H9 (cell line): ENCODE data around the gene TTC23L. TPM values are rescaled to one million over a fixed set of nuclear protein-coding genes. Genes with fewer than 3 reads are reported as not detected.
A peak's percentile ranks its signal among the peaks of the same experiment; 100 is the strongest.

Experiments used
- DNase-seq: peaks from one replicate; pipeline ENCODE4 v3.0.0-alpha.2; 2017
- H2AFZ ChIP-seq: one replicate; pipeline ENCODE4 v1.6.1; 2013; ENCODE audit warnings: mild to moderate bottlenecking, low read length, control low read depth, moderate library complexity
- H2AK5ac ChIP-seq: 2 replicates; pipeline ENCODE4 v1.6.1; 2013; ENCODE audit warnings: low read length, control low read depth, mixed read lengths; ENCODE audit not compliant: insufficient read length
- H2BK120ac ChIP-seq: one replicate; pipeline ENCODE4 v1.6.1; 2013; ENCODE audit warnings: low read depth, mild to moderate bottlenecking, low read length, control low read depth, inconsistent platforms; ENCODE audit not compliant: poor library complexity, severe bottlenecking
- H2BK12ac ChIP-seq: 2 replicates; pipeline ENCODE4 v1.6.1; 2013; ENCODE audit warnings: low read length, control low read depth, mixed read lengths, low read depth; ENCODE audit not compliant: insufficient read length
- H2BK15ac ChIP-seq: 2 replicates; pipeline ENCODE4 v1.6.1; 2013; ENCODE audit warnings: low read depth, low read length, control low read depth
- H2BK20ac ChIP-seq: one replicate; pipeline ENCODE4 v1.6.1; 2013; ENCODE audit warnings: low read depth, mild to moderate bottlenecking, low read length, control low read depth, inconsistent platforms; ENCODE audit not compliant: poor library complexity, severe bottlenecking
- H2BK5ac ChIP-seq: 2 replicates; pipeline ENCODE4 v1.6.1; 2013; ENCODE audit warnings: low read length, control low read depth, mixed read lengths; ENCODE audit not compliant: insufficient read length
- H3K14ac ChIP-seq: 2 replicates; pipeline ENCODE4 v1.6.1; 2013; ENCODE audit warnings: low read length, control low read depth; ENCODE audit not compliant: insufficient read depth
- H3K18ac ChIP-seq: 2 replicates; pipeline ENCODE4 v1.6.1; 2013; ENCODE audit warnings: low read depth, mild to moderate bottlenecking, mixed read lengths, low read length, control low read depth; ENCODE audit not compliant: insufficient read length
- H3K23ac ChIP-seq: 2 replicates; pipeline ENCODE4 v1.6.1; 2013; ENCODE audit warnings: low read length, control low read depth, mixed read lengths, low read depth; ENCODE audit not compliant: insufficient read length
- H3K23me2 ChIP-seq: 2 replicates; pipeline ENCODE4 v1.6.1; 2013; ENCODE audit warnings: low read depth, mild to moderate bottlenecking, mixed read lengths, low read length, control low read depth; ENCODE audit not compliant: insufficient read length, poor library complexity, severe bottlenecking
- H3K27ac ChIP-seq: 2 replicates; pipeline ENCODE4 v1.5.1; 2013; ENCODE audit warnings: low read length, control low read depth, mixed read lengths, low read depth; ENCODE audit not compliant: insufficient read length
- H3K27me3 ChIP-seq: 2 replicates; pipeline ENCODE4 v1.6.1; 2013; ENCODE audit warnings: low read length, control low read depth, inconsistent platforms; ENCODE audit not compliant: insufficient read depth
- H3K4ac ChIP-seq: 2 replicates; pipeline ENCODE4 v1.6.1; 2013; ENCODE audit warnings: low read depth, mild to moderate bottlenecking, control low read depth, inconsistent platforms, low read length, moderate library complexity
- H3K4me1 ChIP-seq: 2 replicates; pipeline ENCODE4 v1.6.1; 2013; ENCODE audit warnings: low read length, control low read depth, inconsistent platforms; ENCODE audit not compliant: insufficient read depth
- H3K4me2 ChIP-seq: 2 replicates; pipeline ENCODE4 v1.6.1; 2013; ENCODE audit warnings: low read length, control low read depth, mixed read lengths; ENCODE audit not compliant: insufficient read length, insufficient read depth
- H3K56ac ChIP-seq: 2 replicates; pipeline ENCODE4 v1.6.1; 2013; ENCODE audit warnings: low read depth, mild to moderate bottlenecking, mixed read lengths, low read length, control low read depth; ENCODE audit not compliant: insufficient read length
- H3K79me1 ChIP-seq: 2 replicates; pipeline ENCODE4 v1.6.1; 2013; ENCODE audit warnings: low read depth, mild to moderate bottlenecking, moderate library complexity, low read length, control low read depth, inconsistent platforms; ENCODE audit not compliant: insufficient read depth, poor library complexity, severe bottlenecking
- H3K79me2 ChIP-seq: 2 replicates; pipeline ENCODE4 v1.6.1; 2013; ENCODE audit warnings: low read length, control low read depth, inconsistent platforms; ENCODE audit not compliant: insufficient read depth
- H3K9ac ChIP-seq: 2 replicates; pipeline ENCODE4 v1.6.1; 2013; ENCODE audit warnings: low read length, control low read depth, mixed read lengths; ENCODE audit not compliant: insufficient read length; ENCODE audit errors: extremely low read depth
- H3K9me3 ChIP-seq: one replicate; pipeline ENCODE4 v1.6.1; 2013; ENCODE audit warnings: low read depth, low read length, inconsistent platforms; ENCODE audit not compliant: control insufficient read depth
- H3T11ph ChIP-seq: one replicate; pipeline ENCODE4 v1.6.1; 2013; ENCODE audit warnings: mild to moderate bottlenecking, low read length, control low read depth, inconsistent platforms
- H4K20me1 ChIP-seq: one replicate; pipeline ENCODE4 v1.6.1; 2013; ENCODE audit not compliant: control insufficient read depth, insufficient read length, insufficient read depth
- H4K5ac ChIP-seq: 2 replicates; pipeline ENCODE4 v1.6.1; 2013; ENCODE audit warnings: low read depth, mild to moderate bottlenecking, mixed read lengths, low read length, control low read depth; ENCODE audit not compliant: insufficient read length
- H4K8ac ChIP-seq: replicated peaks from 2 replicates; pipeline ENCODE4 v1.6.1; 2013; ENCODE audit warnings: low read length, control low read depth, mixed read lengths, low read depth; ENCODE audit not compliant: insufficient read length
- H4K91ac ChIP-seq: 2 replicates; pipeline ENCODE4 v1.6.1; 2013; ENCODE audit warnings: low read depth, mild to moderate bottlenecking, moderate library complexity, mixed read lengths, low read length, control low read depth; ENCODE audit not compliant: insufficient read length
- H3K27ac Mint-ChIP-seq, 3 experiments: 2 replicates in 2 of 3; 3 replicates in 1 of 3; pipeline ENCODE4 v1.8.0; 2020 to 2021; ENCODE audit warnings: mixed read lengths in 3 of 3, mild to moderate bottlenecking in 1 of 3, moderate library complexity in 1 of 3
- H3K27me3 Mint-ChIP-seq: 2 replicates; pipeline ENCODE4 v1.8.0; 2021; ENCODE audit warnings: low read depth, mild to moderate bottlenecking, moderate library complexity, mixed read lengths
- H3K36me3 Mint-ChIP-seq, 3 experiments: 2 replicates in 2 of 3; 3 replicates in 1 of 3; pipeline ENCODE4 v1.8.0; 2020 to 2021; ENCODE audit warnings: low read depth in 3 of 3, mixed read lengths in 3 of 3; ENCODE audit not compliant: insufficient read depth in 1 of 3
- H3K4me1 Mint-ChIP-seq, 2 experiments: 2 replicates each; pipeline ENCODE4 v1.8.0; 2020; ENCODE audit warnings: mixed read lengths in 2 of 2
- H3K4me3 Mint-ChIP-seq, 2 experiments: 2 replicates in 1 of 2; 3 replicates in 1 of 2; pipeline ENCODE4 v1.8.0; 2020 to 2021; ENCODE audit warnings: mild to moderate bottlenecking in 2 of 2, mixed read lengths in 2 of 2, moderate library complexity in 1 of 2
- H3K9me3 Mint-ChIP-seq, 2 experiments: 2 replicates in 1 of 2; 3 replicates in 1 of 2; pipeline ENCODE4 v1.8.0; 2020; ENCODE audit warnings: mild to moderate bottlenecking in 2 of 2, mixed read lengths in 2 of 2, moderate library complexity in 1 of 2
- WGBS: extraction: QIAGEN DNeasy Blood & Tissue Kit; methylation state at CpG from one replicate; pipeline ENCODE4 v1.1.7; 2013; ENCODE audit warnings: missing lambda C conversion rate, low lambda C conversion rate, mixed read lengths; ENCODE audit not compliant: insufficient read length; ENCODE audit errors: extremely low coverage; 5-methylcytosine and 5-hydroxymethylcytosine counted together
- total RNA-seq: library from RNA; stranded (reverse); gene quantifications from 2 replicates; pipeline ENCODE4 v1.2.1, GENCODE V29; 2021
- TF ChIP-seq, protein P1 (sequence below): fragments of 200-600 bp; sonication (generic); conservative IDR thresholded peaks from 3 replicates; pipeline ENCODE4 v1.8.0; 2021; ENCODE audit warnings: antibody characterized with exemption, mild to moderate bottlenecking

Gene TTC23L
- total RNA-seq, 1 experiment from 2014 or later: 0.96 TPM

DNA sequence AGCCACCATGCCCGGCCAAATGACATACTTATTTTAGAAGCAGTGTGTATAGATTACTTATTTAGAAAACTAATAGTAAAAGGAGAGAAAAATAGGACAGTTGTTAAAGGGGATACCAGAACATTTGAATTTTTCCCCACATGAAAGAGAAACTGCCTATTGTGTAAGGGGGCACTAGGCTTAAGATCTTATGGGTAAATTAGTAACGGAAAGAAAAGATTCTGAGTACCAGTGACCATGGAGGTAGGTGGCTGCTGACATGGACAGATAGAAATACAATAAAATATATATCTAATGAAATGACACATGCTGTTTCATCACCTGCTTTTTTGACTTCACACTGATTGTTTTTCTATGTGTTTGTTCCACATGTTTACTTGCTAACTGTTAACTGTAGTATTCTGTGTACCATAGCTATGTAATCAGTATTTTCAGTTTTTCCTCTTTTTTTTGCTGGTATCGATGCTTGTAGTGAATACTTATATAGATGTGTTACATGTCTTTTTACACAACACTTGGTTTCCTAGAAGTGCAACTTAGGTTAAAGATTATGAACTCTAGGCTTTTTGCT is 87.4 kb downstream of the TTC23L start:
- Mint-ChIP-seq H3K9me3 (no peaks in the 10 kb centered on the region; a peak in 1 of 5 replicates), H3K4me1 (peaks cover 15 to 16% of the 10 kb centered on the region in 2 experiments), H3K27ac (peak overlapping the region in 1 of 3 experiments; percentile 87; a peak in 1 of 7 replicates), H3K4me3 (no peak overlapping the region), H3K36me3 (peaks cover 28 to 56% (median 52%) of the 10 kb centered on the region in 3 experiments), H3K27me3 (no peaks in the 10 kb centered on the region)
- Histone ChIP-seq H3K9ac (no peak overlapping the region), H2BK15ac (no peak overlapping the region), H3K79me2 (peaks cover 3% of the 10 kb centered on the region; the same call in 1 of the 2 replicates), H3K14ac (no peak overlapping the region), H3K18ac (no peak overlapping the region), H4K20me1 (no peaks in the 10 kb centered on the region), H3K4ac (no peak overlapping the region), H3K27me3 (no peaks in the 10 kb centered on the region), H3K27ac (no peak overlapping the region), H2BK120ac (no peak overlapping the region), H2AK5ac (no peak overlapping the region), H3K9me3 (no peaks in the 10 kb centered on the region), H4K8ac (no peak overlapping the region), H3K4me2 (no peak overlapping the region), H3K4me1 (no peaks in the 10 kb centered on the region), H2BK12ac (no peak overlapping the region), H3K23me2 (peaks cover 6% of the 10 kb centered on the region), H3K79me1 (peaks cover 3% of the 10 kb centered on the region), H4K91ac (no peak overlapping the region), H2BK20ac (no peak overlapping the region), H3K23ac (no peak overlapping the region), H2AFZ (no peak overlapping the region), H2BK5ac (no peak overlapping the region), H4K5ac (no peak overlapping the region), H3T11ph (no peak overlapping the region), H3K56ac (no peak overlapping the region)
- TF ChIP-seq, protein P1, sequence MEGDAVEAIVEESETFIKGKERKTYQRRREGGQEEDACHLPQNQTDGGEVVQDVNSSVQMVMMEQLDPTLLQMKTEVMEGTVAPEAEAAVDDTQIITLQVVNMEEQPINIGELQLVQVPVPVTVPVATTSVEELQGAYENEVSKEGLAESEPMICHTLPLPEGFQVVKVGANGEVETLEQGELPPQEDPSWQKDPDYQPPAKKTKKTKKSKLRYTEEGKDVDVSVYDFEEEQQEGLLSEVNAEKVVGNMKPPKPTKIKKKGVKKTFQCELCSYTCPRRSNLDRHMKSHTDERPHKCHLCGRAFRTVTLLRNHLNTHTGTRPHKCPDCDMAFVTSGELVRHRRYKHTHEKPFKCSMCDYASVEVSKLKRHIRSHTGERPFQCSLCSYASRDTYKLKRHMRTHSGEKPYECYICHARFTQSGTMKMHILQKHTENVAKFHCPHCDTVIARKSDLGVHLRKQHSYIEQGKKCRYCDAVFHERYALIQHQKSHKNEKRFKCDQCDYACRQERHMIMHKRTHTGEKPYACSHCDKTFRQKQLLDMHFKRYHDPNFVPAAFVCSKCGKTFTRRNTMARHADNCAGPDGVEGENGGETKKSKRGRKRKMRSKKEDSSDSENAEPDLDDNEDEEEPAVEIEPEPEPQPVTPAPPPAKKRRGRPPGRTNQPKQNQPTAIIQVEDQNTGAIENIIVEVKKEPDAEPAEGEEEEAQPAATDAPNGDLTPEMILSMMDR: no peak
- WGBS: no CpG with 5 or more reads among the region's 3 CpGs
- no peak for DNase-seq
